SH-SY5Y (cell line): Measurements from ENCODE around the gene LSMEM2.

Source experiments
- GATA2 ChIP-seq: IDR thresholded peaks from 2 replicates; pipeline ENCODE4 v1.6.1; 2011; ENCODE audit warnings: mild to moderate bottlenecking, low read depth, low read length
- GATA3 ChIP-seq: IDR thresholded peaks from 2 replicates; pipeline ENCODE4 v1.6.1; 2011; ENCODE audit warnings: low read depth, mild to moderate bottlenecking, low read length, moderate library complexity

LSMEM2 gene

DNA sequence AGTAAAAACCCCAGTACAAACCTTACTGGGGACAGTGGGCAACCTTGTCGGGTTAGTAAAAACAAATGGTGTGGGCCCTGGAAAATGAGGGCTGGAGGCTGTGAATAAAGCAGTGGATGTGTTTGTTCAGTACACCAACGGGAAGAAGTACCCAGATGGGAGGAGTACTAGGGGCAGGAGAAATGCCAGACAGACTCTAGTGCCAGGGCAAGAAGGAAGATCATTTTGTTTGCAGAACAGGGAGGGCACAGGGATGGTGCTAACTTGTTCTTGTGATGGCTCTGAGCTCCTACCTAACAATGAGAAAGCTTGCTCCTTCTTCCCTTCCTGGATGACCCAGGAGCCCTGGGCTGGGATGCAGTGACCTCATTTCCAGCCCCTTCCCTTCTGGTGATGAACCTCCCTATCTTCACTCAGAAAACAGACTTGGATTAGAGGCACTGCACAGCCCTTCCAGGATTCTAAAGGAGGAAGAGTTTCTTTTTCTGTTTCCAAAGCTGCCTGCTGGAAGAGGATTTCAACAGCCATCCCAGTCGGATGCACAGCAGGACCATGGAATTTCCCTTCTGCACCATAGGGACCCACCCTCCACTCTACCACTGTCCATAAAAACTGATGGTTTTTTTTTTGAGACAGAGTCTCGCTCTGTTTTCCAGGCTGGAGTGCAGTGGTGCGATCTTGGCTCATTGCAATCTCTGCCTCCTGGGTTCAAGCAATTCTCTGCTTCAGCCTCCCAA, 55.6 kb downstream of the LSMEM2 start:
- TF ChIP-seq GATA3, result no peak
- no peak for TF ChIP-seq GATA2

DNA sequence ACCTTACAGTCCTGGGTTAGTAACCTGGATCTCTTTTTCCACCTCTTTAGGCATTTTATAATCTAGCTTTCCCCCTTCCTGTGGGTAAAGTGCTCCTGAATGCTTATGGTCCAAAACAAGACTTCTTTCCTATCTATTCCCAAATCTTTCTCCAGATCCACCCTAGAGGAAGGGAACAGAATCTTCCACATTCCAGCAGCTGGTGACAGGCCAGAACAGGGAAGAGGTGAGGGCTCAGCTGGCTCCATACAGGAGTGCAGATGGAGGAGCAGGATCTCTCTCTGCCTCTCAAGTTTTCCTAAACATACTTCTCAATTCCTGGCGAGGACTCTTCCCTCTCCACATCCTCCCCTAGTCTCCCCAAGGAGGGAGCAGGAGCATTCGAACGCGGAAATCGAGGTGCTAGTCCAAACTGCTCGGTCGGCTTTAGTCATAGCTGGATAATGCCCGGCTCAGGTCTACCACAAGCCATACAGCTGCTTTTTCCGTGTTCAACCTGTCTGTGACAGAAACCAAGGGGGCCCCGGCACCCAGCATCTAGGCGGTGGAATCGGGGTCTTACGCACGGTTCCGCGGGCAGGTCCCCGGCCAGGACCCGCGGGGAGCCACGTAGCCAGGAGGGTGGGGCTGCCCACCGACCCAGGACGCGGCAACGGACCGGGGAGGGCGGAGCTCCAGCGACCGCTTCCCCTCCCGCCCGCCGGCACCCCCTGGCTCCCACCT, 57.7 kb downstream of the LSMEM2 start:
- TF ChIP-seq GATA3 (no peak), GATA2 (peak; percentile 60)

- TF ChIP-seq GATA2 (peak; percentile 25; the same call in 1 of the 2 replicates), GATA3 (no peak)
Measured at GRCh38 chr3:50337175-50337861, 58.4 kb downstream of the LSMEM2 start.
